WTC11 (cell line): ENCODE data around the gene TSPAN5. TPM values are rescaled to one million over a fixed set of nuclear protein-coding genes. Genes with fewer than 3 reads are reported as not detected.

ENCODE experiments used
- ATAC-seq: fragments of 200-7000 bp; cut with Tn5 transposase; 2 replicates; pipeline ENCODE4 v1.10.0; 2021; ENCODE audit warnings: mild to moderate bottlenecking, moderate library complexity
- CTCF ChIA-PET: fragments of 300-600 bp; sonication (Branson Sonifier 250); formaldehyde crosslinking; loops from one replicate; lab custom pipeline; 2021; ENCODE audit warnings: antibody characterized with exemption; lab: Charles Lee
- POLR2A ChIA-PET: fragments of 350-600 bp; sonication (Branson Sonifier 250); formaldehyde crosslinking; loops from one replicate; lab custom pipeline; 2021; ENCODE audit warnings: antibody characterized with exemption; lab: Charles Lee
- DNase-seq: peaks from one replicate; pipeline ENCODE4 v3.0.0; 2021; ENCODE audit warnings: low spot score
- H3K27ac Mint-ChIP-seq: 2 replicates; pipeline ENCODE4 v1.8.0; 2021; ENCODE audit warnings: mixed read lengths
- H3K27me3 Mint-ChIP-seq: 2 replicates; pipeline ENCODE4 v1.8.0; 2021; ENCODE audit warnings: low read depth, mild to moderate bottlenecking, moderate library complexity, mixed read lengths
- H3K36me3 Mint-ChIP-seq: 2 replicates; pipeline ENCODE4 v1.8.0; 2021; ENCODE audit warnings: mixed read lengths
- H3K4me1 Mint-ChIP-seq: 2 replicates; pipeline ENCODE4 v1.8.0; 2022; ENCODE audit warnings: mixed read lengths
- H3K4me3 Mint-ChIP-seq: 2 replicates; pipeline ENCODE4 v1.8.0; 2021; ENCODE audit warnings: mild to moderate bottlenecking, moderate library complexity, mixed read lengths
- H3K9me3 Mint-ChIP-seq: 2 replicates; pipeline ENCODE4 v1.8.0; 2021; ENCODE audit warnings: mixed read lengths
- ATF3 ChIP-seq: sonication (generic); formaldehyde crosslinking; conservative IDR thresholded peaks from 2 replicates; pipeline ENCODE4 v1.8.1; 2022; ENCODE audit warnings: mild to moderate bottlenecking, missing genetic modification reagents
- CREB1 ChIP-seq: sonication (generic); formaldehyde crosslinking; IDR thresholded peaks from 2 replicates; pipeline ENCODE4 v1.8.0; 2023; ENCODE audit warnings: mild to moderate bottlenecking, missing genetic modification reagents
- ELF4 ChIP-seq: sonication (generic); formaldehyde crosslinking; IDR thresholded peaks from 2 replicates; pipeline ENCODE4 v1.8.1; 2022; ENCODE audit warnings: low read depth, mild to moderate bottlenecking, moderate library complexity, missing genetic modification reagents
- ESRRA ChIP-seq: sonication (generic); formaldehyde crosslinking; IDR thresholded peaks from 2 replicates; pipeline ENCODE4 v1.8.1; 2022; ENCODE audit warnings: mild to moderate bottlenecking, missing genetic modification reagents, borderline replicate concordance
- FOXJ3 ChIP-seq: sonication (generic); formaldehyde crosslinking; IDR thresholded peaks from 2 replicates; pipeline ENCODE4 v1.9.0; 2021; ENCODE audit warnings: missing genetic modification reagents, mild to moderate bottlenecking, borderline replicate concordance
- JAZF1 ChIP-seq: fragments of 250-450 bp; sonication (Bioruptor Pico); IDR thresholded peaks from 2 replicates; pipeline ENCODE4 v1.9.0; 2021; ENCODE audit warnings: moderate library complexity, mild to moderate bottlenecking, inconsistent platforms
- MAX ChIP-seq: sonication (generic); formaldehyde crosslinking; IDR thresholded peaks from 2 replicates; pipeline ENCODE4 v1.8.0; 2022; ENCODE audit warnings: mild to moderate bottlenecking, missing genetic modification reagents
- NR1H2 ChIP-seq: sonication (generic); formaldehyde crosslinking; IDR thresholded peaks from 2 replicates; pipeline ENCODE4 v1.9.0; 2021; ENCODE audit warnings: mild to moderate bottlenecking, moderate library complexity, missing genetic modification reagents
- SMAD3 ChIP-seq: sonication (generic); formaldehyde crosslinking; IDR thresholded peaks from 2 replicates; pipeline ENCODE4 v1.8.0; 2022; ENCODE audit warnings: missing genetic modification reagents, mild to moderate bottlenecking, borderline replicate concordance
- SOX15 ChIP-seq: fragments of 250-450 bp; sonication (Bioruptor Pico); IDR thresholded peaks from 2 replicates; pipeline ENCODE4 v1.9.0; 2021; ENCODE audit warnings: mild to moderate bottlenecking
- SP1 ChIP-seq: sonication (generic); formaldehyde crosslinking; conservative IDR thresholded peaks from 2 replicates; pipeline ENCODE4 v1.8.1; 2022; ENCODE audit warnings: missing genetic modification reagents
- USF2 ChIP-seq: sonication (generic); formaldehyde crosslinking; IDR thresholded peaks from 2 replicates; pipeline ENCODE4 v1.8.1; 2023; ENCODE audit warnings: mild to moderate bottlenecking, missing genetic modification reagents, moderate library complexity
- ZBTB21 ChIP-seq: sonication (generic); formaldehyde crosslinking; IDR thresholded peaks from 2 replicates; pipeline ENCODE4 v1.8.1; 2023; ENCODE audit warnings: mild to moderate bottlenecking, missing genetic modification reagents, borderline replicate concordance
- ZNF219 ChIP-seq: sonication (generic); formaldehyde crosslinking; IDR thresholded peaks from 2 replicates; pipeline ENCODE4 v1.8.0; 2023; ENCODE audit warnings: missing genetic modification reagents, mild to moderate bottlenecking, borderline replicate concordance
- ZNF317 ChIP-seq: sonication (generic); formaldehyde crosslinking; IDR thresholded peaks from 2 replicates; pipeline ENCODE4 v1.8.1; 2023; ENCODE audit warnings: low read depth, mild to moderate bottlenecking, moderate library complexity, missing genetic modification reagents, borderline replicate concordance
- total RNA-seq: library from RNA; stranded (reverse); gene quantifications from 3 replicates; pipeline ENCODE4 v1.2.3, GENCODE V29; 2021
- TF ChIP-seq, protein P1 (sequence below): sonication (generic); formaldehyde crosslinking; IDR thresholded peaks from 2 replicates; pipeline ENCODE4 v1.8.1; 2022; ENCODE audit warnings: missing genetic modification reagents, borderline replicate concordance
- TF ChIP-seq, protein P2 (sequence below): fragments of 250-450 bp; sonication (Bioruptor Pico); conservative IDR thresholded peaks from 2 replicates; pipeline ENCODE4 v1.9.0; 2021; ENCODE audit warnings: mild to moderate bottlenecking
- TF ChIP-seq, protein P3 (sequence below): sonication (generic); formaldehyde crosslinking; IDR thresholded peaks from 2 replicates; pipeline ENCODE4 v1.8.1; 2022; ENCODE audit warnings: low read depth, mild to moderate bottlenecking, moderate library complexity, missing genetic modification reagents, borderline replicate concordance
- TF ChIP-seq, protein P4 (sequence below): fragments of 250-450 bp; sonication (Bioruptor Pico); IDR thresholded peaks from 2 replicates; pipeline ENCODE4 v1.9.0; 2021; ENCODE audit warnings: mild to moderate bottlenecking
- TF ChIP-seq, protein P5 (sequence below): sonication (generic); formaldehyde crosslinking; IDR thresholded peaks from 2 replicates; pipeline ENCODE4 v1.8.0; 2023; ENCODE audit warnings: missing genetic modification reagents, mild to moderate bottlenecking, borderline replicate concordance
- TF ChIP-seq, protein P6 (sequence below): sonication (generic); formaldehyde crosslinking; IDR thresholded peaks from 2 replicates; pipeline ENCODE4 v1.8.1; 2023; ENCODE audit warnings: mild to moderate bottlenecking, missing genetic modification reagents, moderate library complexity

Gene TSPAN5
- total RNA-seq, 1 experiment from 2014 or later = 22.7 TPM

DNA sequence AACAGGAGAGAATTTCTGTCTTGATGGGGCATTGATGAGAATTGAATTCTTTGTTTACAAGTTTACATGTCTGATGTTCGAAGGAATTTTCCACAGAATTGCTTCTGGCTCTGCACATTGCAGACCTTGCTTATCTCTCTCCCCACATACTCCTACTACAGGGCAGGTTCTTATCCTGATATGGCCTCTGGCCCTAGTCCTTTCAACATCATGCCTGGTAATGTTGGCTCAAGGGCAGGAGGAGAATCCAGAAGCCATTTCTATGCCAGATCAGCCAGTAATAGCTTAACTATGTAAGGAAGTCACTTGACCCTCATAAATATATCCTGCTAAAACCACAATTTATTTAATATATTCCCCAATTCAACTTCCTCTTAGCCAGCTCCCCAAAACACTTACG is 24.3 kb upstream of the TSPAN5 start:
- H3K4me1 Mint-ChIP-seq = peaks cover 22% of the 10 kb centered on the region
- no peak for ATAC-seq
- TF ChIP-seq FOXJ3 (CRISPR knock-in tag) (no peak), ELF4 (CRISPR knock-in tag) (no peak), SOX15 (CRISPR knock-in tag) (no peak), MAX (CRISPR knock-in tag) (no peak), SP1 (CRISPR knock-in tag) (no peak), ZNF219 (CRISPR knock-in tag) (no peak), CREB1 (CRISPR knock-in tag) (no peak), ZBTB21 (CRISPR knock-in tag) (no peak)
- TF ChIP-seq, protein P1, sequence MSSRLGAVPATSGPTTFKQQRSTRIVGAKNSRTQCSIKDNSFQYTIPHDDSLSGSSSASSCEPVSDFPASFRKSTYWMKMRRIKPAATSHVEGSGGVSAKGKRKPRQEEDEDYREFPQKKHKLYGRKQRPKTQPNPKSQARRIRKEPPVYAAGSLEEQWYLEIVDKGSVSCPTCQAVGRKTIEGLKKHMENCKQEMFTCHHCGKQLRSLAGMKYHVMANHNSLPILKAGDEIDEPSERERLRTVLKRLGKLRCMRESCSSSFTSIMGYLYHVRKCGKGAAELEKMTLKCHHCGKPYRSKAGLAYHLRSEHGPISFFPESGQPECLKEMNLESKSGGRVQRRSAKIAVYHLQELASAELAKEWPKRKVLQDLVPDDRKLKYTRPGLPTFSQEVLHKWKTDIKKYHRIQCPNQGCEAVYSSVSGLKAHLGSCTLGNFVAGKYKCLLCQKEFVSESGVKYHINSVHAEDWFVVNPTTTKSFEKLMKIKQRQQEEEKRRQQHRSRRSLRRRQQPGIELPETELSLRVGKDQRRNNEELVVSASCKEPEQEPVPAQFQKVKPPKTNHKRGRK = no peak
- TF ChIP-seq, protein P2, sequence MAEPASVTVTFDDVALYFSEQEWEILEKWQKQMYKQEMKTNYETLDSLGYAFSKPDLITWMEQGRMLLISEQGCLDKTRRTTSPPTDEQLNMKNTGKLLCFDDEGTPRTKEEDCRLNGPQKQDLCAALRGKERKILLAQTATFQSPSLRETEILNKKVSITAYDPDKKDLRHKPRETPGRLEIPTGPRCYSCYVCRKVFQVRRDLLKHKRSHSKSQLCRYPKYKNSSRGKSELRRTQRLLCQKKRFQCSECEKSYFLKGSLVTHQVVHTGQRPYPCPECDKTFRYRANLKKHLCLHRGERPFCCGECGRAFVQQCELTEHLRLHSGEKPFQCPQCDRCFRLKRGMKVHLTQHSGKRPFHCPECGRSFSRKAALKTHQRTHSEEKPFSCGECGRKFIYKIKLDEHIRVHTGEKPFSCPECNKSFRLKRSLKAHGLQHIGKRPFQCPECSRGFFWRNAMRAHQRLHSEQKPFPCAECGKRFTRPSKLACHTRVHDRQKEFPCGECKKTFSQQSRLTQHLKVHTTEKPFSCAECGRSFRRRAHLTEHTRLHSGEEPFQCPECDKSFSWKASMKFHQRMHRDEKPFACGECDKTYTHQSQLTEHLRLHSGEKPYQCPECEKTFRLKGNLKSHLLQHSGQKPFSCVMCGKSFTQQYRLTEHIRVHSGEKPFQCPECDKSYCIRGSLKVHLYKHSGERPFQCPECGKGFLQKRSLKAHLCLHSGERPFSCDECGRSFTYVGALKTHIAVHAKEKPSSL (CRISPR knock-in tag) = no peak
- TF ChIP-seq, protein P3, sequence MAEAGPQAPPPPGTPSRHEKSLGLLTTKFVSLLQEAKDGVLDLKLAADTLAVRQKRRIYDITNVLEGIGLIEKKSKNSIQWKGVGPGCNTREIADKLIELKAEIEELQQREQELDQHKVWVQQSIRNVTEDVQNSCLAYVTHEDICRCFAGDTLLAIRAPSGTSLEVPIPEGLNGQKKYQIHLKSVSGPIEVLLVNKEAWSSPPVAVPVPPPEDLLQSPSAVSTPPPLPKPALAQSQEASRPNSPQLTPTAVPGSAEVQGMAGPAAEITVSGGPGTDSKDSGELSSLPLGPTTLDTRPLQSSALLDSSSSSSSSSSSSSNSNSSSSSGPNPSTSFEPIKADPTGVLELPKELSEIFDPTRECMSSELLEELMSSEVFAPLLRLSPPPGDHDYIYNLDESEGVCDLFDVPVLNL = no peak
- TF ChIP-seq, protein P4, sequence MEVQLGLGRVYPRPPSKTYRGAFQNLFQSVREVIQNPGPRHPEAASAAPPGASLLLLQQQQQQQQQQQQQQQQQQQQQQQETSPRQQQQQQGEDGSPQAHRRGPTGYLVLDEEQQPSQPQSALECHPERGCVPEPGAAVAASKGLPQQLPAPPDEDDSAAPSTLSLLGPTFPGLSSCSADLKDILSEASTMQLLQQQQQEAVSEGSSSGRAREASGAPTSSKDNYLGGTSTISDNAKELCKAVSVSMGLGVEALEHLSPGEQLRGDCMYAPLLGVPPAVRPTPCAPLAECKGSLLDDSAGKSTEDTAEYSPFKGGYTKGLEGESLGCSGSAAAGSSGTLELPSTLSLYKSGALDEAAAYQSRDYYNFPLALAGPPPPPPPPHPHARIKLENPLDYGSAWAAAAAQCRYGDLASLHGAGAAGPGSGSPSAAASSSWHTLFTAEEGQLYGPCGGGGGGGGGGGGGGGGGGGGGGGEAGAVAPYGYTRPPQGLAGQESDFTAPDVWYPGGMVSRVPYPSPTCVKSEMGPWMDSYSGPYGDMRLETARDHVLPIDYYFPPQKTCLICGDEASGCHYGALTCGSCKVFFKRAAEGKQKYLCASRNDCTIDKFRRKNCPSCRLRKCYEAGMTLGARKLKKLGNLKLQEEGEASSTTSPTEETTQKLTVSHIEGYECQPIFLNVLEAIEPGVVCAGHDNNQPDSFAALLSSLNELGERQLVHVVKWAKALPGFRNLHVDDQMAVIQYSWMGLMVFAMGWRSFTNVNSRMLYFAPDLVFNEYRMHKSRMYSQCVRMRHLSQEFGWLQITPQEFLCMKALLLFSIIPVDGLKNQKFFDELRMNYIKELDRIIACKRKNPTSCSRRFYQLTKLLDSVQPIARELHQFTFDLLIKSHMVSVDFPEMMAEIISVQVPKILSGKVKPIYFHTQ (CRISPR knock-in tag) = no peak
- TF ChIP-seq, all 79 proteins: peak for 0
- no peak for DNase-seq
- no peak overlapping the region for H3K27ac Mint-ChIP-seq
- ChIA-PET POLR2A (no interaction called here), CTCF (no interaction called here)
- H3K4me3 Mint-ChIP-seq = no peak overlapping the region
- H3K36me3 Mint-ChIP-seq = no peaks in the 10 kb centered on the region
- H3K27me3 Mint-ChIP-seq = no peaks in the 10 kb centered on the region
- H3K9me3 Mint-ChIP-seq = no peaks in the 10 kb centered on the region

- no peak overlapping the region for H3K4me3 Mint-ChIP-seq
- no peaks in the 10 kb centered on the region for H3K36me3 Mint-ChIP-seq
- ATAC-seq (no peak), DNase-seq (no peak)
- no peaks in the 10 kb centered on the region for H3K9me3 Mint-ChIP-seq
- ChIA-PET POLR2A (no interaction called here), CTCF (no interaction called here)
- no peaks in the 10 kb centered on the region for H3K27me3 Mint-ChIP-seq
- peaks cover 12% of the 10 kb centered on the region for H3K4me1 Mint-ChIP-seq
- no peak overlapping the region for H3K27ac Mint-ChIP-seq
- TF ChIP-seq ATF3 (CRISPR knock-in tag) (no peak), ESRRA (CRISPR knock-in tag) (no peak), SMAD3 (CRISPR knock-in tag) (no peak), NR1H2 (no peak), ZNF317 (CRISPR knock-in tag) (no peak), ZBTB21 (CRISPR knock-in tag) (no peak), JAZF1 (CRISPR knock-in tag) (no peak), USF2 (CRISPR knock-in tag) (no peak)
- TF ChIP-seq, protein P5, sequence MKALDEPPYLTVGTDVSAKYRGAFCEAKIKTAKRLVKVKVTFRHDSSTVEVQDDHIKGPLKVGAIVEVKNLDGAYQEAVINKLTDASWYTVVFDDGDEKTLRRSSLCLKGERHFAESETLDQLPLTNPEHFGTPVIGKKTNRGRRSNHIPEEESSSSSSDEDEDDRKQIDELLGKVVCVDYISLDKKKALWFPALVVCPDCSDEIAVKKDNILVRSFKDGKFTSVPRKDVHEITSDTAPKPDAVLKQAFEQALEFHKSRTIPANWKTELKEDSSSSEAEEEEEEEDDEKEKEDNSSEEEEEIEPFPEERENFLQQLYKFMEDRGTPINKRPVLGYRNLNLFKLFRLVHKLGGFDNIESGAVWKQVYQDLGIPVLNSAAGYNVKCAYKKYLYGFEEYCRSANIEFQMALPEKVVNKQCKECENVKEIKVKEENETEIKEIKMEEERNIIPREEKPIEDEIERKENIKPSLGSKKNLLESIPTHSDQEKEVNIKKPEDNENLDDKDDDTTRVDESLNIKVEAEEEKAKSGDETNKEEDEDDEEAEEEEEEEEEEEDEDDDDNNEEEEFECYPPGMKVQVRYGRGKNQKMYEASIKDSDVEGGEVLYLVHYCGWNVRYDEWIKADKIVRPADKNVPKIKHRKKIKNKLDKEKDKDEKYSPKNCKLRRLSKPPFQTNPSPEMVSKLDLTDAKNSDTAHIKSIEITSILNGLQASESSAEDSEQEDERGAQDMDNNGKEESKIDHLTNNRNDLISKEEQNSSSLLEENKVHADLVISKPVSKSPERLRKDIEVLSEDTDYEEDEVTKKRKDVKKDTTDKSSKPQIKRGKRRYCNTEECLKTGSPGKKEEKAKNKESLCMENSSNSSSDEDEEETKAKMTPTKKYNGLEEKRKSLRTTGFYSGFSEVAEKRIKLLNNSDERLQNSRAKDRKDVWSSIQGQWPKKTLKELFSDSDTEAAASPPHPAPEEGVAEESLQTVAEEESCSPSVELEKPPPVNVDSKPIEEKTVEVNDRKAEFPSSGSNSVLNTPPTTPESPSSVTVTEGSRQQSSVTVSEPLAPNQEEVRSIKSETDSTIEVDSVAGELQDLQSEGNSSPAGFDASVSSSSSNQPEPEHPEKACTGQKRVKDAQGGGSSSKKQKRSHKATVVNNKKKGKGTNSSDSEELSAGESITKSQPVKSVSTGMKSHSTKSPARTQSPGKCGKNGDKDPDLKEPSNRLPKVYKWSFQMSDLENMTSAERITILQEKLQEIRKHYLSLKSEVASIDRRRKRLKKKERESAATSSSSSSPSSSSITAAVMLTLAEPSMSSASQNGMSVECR (CRISPR knock-in tag) = no peak
- TF ChIP-seq, protein P6, sequence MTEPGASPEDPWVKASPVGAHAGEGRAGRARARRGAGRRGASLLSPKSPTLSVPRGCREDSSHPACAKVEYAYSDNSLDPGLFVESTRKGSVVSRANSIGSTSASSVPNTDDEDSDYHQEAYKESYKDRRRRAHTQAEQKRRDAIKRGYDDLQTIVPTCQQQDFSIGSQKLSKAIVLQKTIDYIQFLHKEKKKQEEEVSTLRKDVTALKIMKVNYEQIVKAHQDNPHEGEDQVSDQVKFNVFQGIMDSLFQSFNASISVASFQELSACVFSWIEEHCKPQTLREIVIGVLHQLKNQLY (CRISPR knock-in tag) = no peak
These were observed 22.4 kb upstream of the TSPAN5 start for GRCh38 chr4:98680806-98681205.
